ENCODE data around the gene ALKBH2. TPM values are rescaled to one million over a fixed set of nuclear protein-coding genes. Genes with fewer than 3 reads are reported as not detected.
A peak's percentile ranks its signal among the peaks of the same experiment; 100 is the strongest.

The ALKBH2 gene
- total RNA-seq, 1 donor from 2014 or later = 18.6 TPM

DNA sequence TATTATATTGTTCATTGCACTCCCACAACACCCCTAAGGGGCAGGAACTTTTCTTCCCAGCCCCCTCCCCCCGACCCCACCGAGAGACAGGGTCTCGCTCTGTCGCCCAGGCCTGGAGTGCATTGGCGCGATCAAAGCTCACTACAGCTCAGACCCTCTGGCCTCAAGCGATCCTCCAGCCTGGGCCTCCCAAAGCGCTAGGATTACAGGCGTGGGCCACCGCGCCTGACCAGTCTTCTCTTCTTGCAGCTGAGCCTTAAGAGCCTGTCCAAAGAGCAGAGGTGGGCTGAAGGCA, 3.8 kb upstream of the ALKBH2 start:
- no peak for DNase-seq (ENCODE audit: low spot score in 2 of 2)
- H3K4me3 ChIP-seq = peak overlapping the region; percentile 51 to 91
- no peak overlapping the region for H3K27ac ChIP-seq
- H3K36me3 ChIP-seq = peaks cover 5 to 8% of the 10 kb centered on the region in 2 donors
- peaks cover 8 to 35% of the 10 kb centered on the region in 2 donors for H3K4me1 ChIP-seq
- intact Hi-C loops (cut with DNase I) = loop anchor here (10.0 kb wide), 3 partner anchors 368 to 1412 kb away; partner anchors contain the start of gene PWP1
- no peak for TF ChIP-seq CTCF (IDR thresholded peaks at IDR 0.05)
- no peaks in the 10 kb centered on the region for H3K9me3 ChIP-seq
- H3K27me3 ChIP-seq = no peaks in the 10 kb centered on the region

DNA sequence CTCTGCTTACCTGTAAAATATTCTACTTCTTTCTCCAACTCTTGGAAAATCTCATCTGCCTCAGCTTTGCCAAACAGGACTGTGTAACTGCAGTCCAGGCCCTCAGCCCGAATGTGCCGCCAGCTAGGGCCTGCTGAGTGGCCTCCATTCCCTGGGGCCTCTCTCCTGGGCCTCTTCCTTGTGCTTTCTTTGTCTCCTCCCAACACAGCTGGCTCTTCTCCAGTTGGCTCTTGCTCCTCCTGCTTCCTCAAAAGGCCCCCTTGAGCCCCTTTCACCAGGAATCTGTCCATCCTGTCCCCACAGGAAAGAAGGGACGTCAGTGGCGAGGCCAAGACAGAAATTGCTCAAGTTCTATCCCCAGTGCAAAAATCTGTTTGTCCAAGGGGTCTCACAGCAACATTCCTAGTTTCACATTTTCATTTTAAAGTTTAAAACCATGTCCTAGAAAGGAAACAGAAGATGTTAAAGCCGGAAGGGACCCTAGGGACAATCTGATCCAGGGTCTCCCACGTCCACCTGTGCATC, 713 bp downstream of the ALKBH2 start:
- Histone ChIP-seq H3K4me1 (peaks cover 7 to 25% of the 10 kb centered on the region in 2 donors), H3K27ac (peak overlapping the region; percentile 54 to 58), H3K9me3 (no peaks in the 10 kb centered on the region), H3K4me3 (peak overlapping the region; percentile 52 to 66), H3K36me3 (peaks cover 18 to 23% of the 10 kb centered on the region in 2 donors), H3K27me3 (no peaks in the 10 kb centered on the region)
- no peak for TF ChIP-seq CTCF (IDR thresholded peaks at IDR 0.05)
- DNase-seq (ENCODE audit: low spot score in 2 of 2) = no peak
- intact Hi-C loops (cut with DNase I) = loop anchor here (1.0 to 10.0 kb wide), 10 partner anchors 19 to 1408 kb away; partner anchors contain the start of genes CORO1C, FICD, ISCU and PWP1

DNA sequence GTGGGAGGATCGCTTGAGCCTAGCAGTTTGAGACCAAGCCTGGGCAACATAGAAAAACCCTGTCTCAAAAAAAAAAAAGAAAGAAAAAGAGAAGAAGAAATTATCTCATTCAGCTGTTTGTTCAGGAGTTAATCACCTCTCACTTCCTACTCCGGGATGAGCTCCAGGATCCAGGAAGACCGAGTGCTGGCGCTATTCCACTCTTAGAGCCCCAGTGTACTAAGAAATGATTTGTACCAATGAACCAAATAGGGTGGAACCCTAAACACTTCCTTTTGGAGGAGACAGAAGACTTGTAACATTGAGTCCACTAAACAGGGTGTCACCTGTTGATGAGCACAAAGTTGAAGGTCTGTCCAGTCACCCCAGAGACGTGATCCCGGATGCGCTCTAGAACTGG, 3.6 kb downstream of the ALKBH2 start:
- intact Hi-C loops (cut with DNase I) = loop anchor here (5.0 to 10.0 kb wide), 6 partner anchors 232 to 1405 kb away; partner anchors contain the start of genes CORO1C, PWP1 and SSH1
- Histone ChIP-seq H3K36me3 (peaks cover 44 to 45% of the 10 kb centered on the region in 2 donors), H3K4me1 (peaks cover 4 to 21% of the 10 kb centered on the region in 2 donors), H3K9me3 (no peaks in the 10 kb centered on the region), H3K4me3 (no peak overlapping the region), H3K27me3 (no peaks in the 10 kb centered on the region), H3K27ac (no peak overlapping the region)
- DNase-seq (ENCODE audit: low spot score in 2 of 2) = no peak
- no peak for TF ChIP-seq CTCF (IDR thresholded peaks at IDR 0.05)

GRCh38 chr12:109088818-109089217, 4.5 kb downstream of the ALKBH2 start:
- Histone ChIP-seq H3K36me3 (peaks cover 48 to 52% of the 10 kb centered on the region in 2 donors), H3K27ac (no peak overlapping the region), H3K4me3 (no peak overlapping the region), H3K4me1 (peaks cover 4 to 19% of the 10 kb centered on the region in 2 donors), H3K9me3 (no peaks in the 10 kb centered on the region), H3K27me3 (no peaks in the 10 kb centered on the region)
- no peak for TF ChIP-seq CTCF (IDR thresholded peaks at IDR 0.05)
- intact Hi-C loops (cut with DNase I) = no loop called here
- no peak for DNase-seq (ENCODE audit: low spot score in 2 of 2)

- Histone ChIP-seq H3K9me3 (no peaks in the 10 kb centered on the region), H3K27me3 (no peaks in the 10 kb centered on the region), H3K27ac (no peak overlapping the region), H3K4me3 (no peak overlapping the region), H3K4me1 (peaks cover 0 to 6% of the 10 kb centered on the region in 2 donors), H3K36me3 (peaks cover 62 to 68% of the 10 kb centered on the region in 2 donors)
- TF ChIP-seq CTCF (IDR thresholded peaks at IDR 0.05) = no peak
- intact Hi-C loops (cut with DNase I) = no loop called here
- DNase-seq (ENCODE audit: low spot score in 2 of 2) = no peak
Measured at GRCh38 chr12:109087250-109087649, 6.0 kb downstream of the ALKBH2 start.

GRCh38 chr12:109085590-109085989, 7.7 kb downstream of the ALKBH2 start:
- intact Hi-C loops (cut with DNase I) = no loop called here
- Histone ChIP-seq H3K36me3 (peaks cover 72 to 79% of the 10 kb centered on the region in 2 donors), H3K4me1 (no peaks in the 10 kb centered on the region), H3K4me3 (no peak overlapping the region), H3K27ac (no peak overlapping the region), H3K9me3 (no peaks in the 10 kb centered on the region), H3K27me3 (no peaks in the 10 kb centered on the region)
- no peak for DNase-seq (ENCODE audit: low spot score in 2 of 2)
- TF ChIP-seq CTCF (IDR thresholded peaks at IDR 0.05) = no peak
